Neural cell (in vitro differentiated cells): ENCODE results near the gene TNFAIP8.

Experiments used
- POLR2AphosphoS5 ChIP-seq: IDR thresholded peaks from 2 replicates; pipeline ENCODE4 v1.6.1; 2012
- TAF1 ChIP-seq: IDR thresholded peaks from 2 replicates; pipeline ENCODE4 v1.6.1; 2012; ENCODE audit warnings: low read depth
- TF ChIP-seq, protein P1 (sequence below): fragments of 450-650 bp; IDR thresholded peaks from 2 replicates; pipeline ENCODE4 v1.5.1; 2014; ENCODE audit warnings: antibody characterized with exemption, mild to moderate bottlenecking, moderate library complexity; ENCODE audit not compliant: poor library complexity, severe bottlenecking

DNA sequence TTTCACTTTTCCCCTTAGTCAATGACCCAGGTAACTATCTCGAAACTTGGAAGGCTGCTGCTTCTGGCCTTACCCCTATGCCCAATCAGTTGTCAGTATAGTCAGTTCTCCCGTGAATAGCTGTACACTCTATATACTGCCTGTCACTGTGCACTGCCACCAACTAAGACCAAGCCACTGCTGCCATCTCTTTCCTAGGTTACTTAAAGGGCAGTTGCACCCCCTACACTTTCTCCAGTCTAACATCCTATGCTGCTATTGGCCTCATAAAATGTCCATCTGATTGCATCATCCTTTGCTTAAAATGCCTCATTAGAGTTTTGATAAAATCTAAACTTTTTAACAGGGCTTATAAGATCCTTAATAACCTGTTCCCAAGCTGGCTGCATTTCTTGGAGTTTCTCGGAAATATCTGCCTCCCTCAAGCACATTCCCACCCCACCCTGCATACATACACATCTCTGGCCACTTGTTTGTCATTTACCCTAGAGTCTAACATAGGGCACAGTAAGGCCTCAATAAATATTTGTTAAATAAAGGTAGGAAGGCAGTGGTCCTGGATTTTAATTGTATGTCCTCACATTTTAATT lies 32.8 kb upstream of the TNFAIP8 start:
- TF ChIP-seq, protein P1, sequence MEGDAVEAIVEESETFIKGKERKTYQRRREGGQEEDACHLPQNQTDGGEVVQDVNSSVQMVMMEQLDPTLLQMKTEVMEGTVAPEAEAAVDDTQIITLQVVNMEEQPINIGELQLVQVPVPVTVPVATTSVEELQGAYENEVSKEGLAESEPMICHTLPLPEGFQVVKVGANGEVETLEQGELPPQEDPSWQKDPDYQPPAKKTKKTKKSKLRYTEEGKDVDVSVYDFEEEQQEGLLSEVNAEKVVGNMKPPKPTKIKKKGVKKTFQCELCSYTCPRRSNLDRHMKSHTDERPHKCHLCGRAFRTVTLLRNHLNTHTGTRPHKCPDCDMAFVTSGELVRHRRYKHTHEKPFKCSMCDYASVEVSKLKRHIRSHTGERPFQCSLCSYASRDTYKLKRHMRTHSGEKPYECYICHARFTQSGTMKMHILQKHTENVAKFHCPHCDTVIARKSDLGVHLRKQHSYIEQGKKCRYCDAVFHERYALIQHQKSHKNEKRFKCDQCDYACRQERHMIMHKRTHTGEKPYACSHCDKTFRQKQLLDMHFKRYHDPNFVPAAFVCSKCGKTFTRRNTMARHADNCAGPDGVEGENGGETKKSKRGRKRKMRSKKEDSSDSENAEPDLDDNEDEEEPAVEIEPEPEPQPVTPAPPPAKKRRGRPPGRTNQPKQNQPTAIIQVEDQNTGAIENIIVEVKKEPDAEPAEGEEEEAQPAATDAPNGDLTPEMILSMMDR: no peak
- no peak for TF ChIP-seq POLR2AphosphoS5
- no peak for TF ChIP-seq TAF1
